MCF 10A (cell line): Measurements from ENCODE around the gene PDLIM7. TPM values are rescaled to one million over a fixed set of nuclear protein-coding genes. Genes with fewer than 3 reads are reported as not detected.
A peak's percentile ranks its signal among the peaks of the same experiment; 100 is the strongest.

Experiments used
- BruUV-seq: library from RNA; stranded (reverse); fragments of 400-500 nt; replicated peaks from 2 replicates; lab custom pipeline; 2021; lab: Mats Ljungman, UMichigan
- CTCF ChIA-PET: fragments of 300-600 bp; sonication (Branson Sonifier 250); formaldehyde crosslinking; extraction: SDS; loops from one replicate; lab custom pipeline; 2021; ENCODE audit warnings: antibody characterized with exemption, inconsistent platforms; lab: Yijun Ruan, JAX
- POLR2A ChIA-PET: fragments of 300-600, 350-650 bp; sonication (Branson Sonifier 250); formaldehyde crosslinking; extraction: SDS; loops from one replicate; lab custom pipeline; 2020; ENCODE audit warnings: antibody characterized with exemption, inconsistent platforms; lab: Yijun Ruan, JAX
- DNase-seq: peaks from one replicate; pipeline ENCODE4 v3.0.0-alpha.2; 2018; ENCODE audit not compliant: unreplicated experiment
- H3K27ac Mint-ChIP-seq: one replicate; pipeline ENCODE4 v1.8.0; 2022; ENCODE audit warnings: mild to moderate bottlenecking, low read depth, mixed read lengths; ENCODE audit not compliant: unreplicated experiment
- H3K27me3 Mint-ChIP-seq: one replicate; pipeline ENCODE4 v1.8.0; 2022; ENCODE audit warnings: mixed read lengths; ENCODE audit not compliant: insufficient read depth, unreplicated experiment
- H3K36me3 Mint-ChIP-seq: one replicate; pipeline ENCODE4 v1.8.0; 2022; ENCODE audit warnings: mild to moderate bottlenecking, moderate library complexity, mixed read lengths; ENCODE audit not compliant: insufficient read depth, unreplicated experiment
- H3K4me1 Mint-ChIP-seq: one replicate; pipeline ENCODE4 v1.8.0; 2022; ENCODE audit warnings: mixed read lengths; ENCODE audit not compliant: insufficient read depth, unreplicated experiment
- H3K4me3 Mint-ChIP-seq: one replicate; pipeline ENCODE4 v1.8.0; 2022; ENCODE audit warnings: mild to moderate bottlenecking, moderate library complexity, mixed read lengths; ENCODE audit not compliant: unreplicated experiment
- H3K9me3 Mint-ChIP-seq: one replicate; pipeline ENCODE4 v1.8.0; 2022; ENCODE audit warnings: mixed read lengths; ENCODE audit not compliant: unreplicated experiment
- CTCF ChIP-seq: fragments of 200-600 bp; IDR thresholded peaks from one replicate; pipeline ENCODE4 v1.8.0; 2022; ENCODE audit warnings: antibody characterized with exemption, mild to moderate bottlenecking; ENCODE audit not compliant: unreplicated experiment
- intact Hi-C: fragments of 100-400 bp; cut with micrococcal nuclease; formaldehyde crosslinking; loops from 2 replicates; pipeline ENCODE4 v1.14.1; 2022
- total RNA-seq: library from RNA; stranded (reverse); gene quantifications from 2 replicates; pipeline ENCODE4 v1.2.3, GENCODE V29; 2022

The PDLIM7 gene
- total RNA-seq, 1 experiment from 2014 or later = 257 TPM

- ChIA-PET POLR2A (no interaction called here), CTCF (interaction anchor here (0.6 to 4.3 kb wide), 2 partner anchors 12 to 21 kb away, joined by 3 to 42 read pairs; no protein-coding TSS in a partner anchor)
- Mint-ChIP-seq H3K9me3 (no peaks in the 10 kb centered on the region), H3K27ac (no peak overlapping the region), H3K27me3 (no peaks in the 10 kb centered on the region), H3K36me3 (peaks cover 68% of the 10 kb centered on the region), H3K4me3 (no peak overlapping the region), H3K4me1 (peaks cover 22% of the 10 kb centered on the region)
- intact Hi-C loops = no loop called here
- DNase-seq = no peak
- no TSS peak for BruUV-seq
- no peak for TF ChIP-seq CTCF
Observed at GRCh38 chr5:177513500-177513899, 16.1 kb upstream of the PDLIM7 start.

- no peak overlapping the region for H3K27ac Mint-ChIP-seq
- CTCF ChIA-PET = interaction anchor here (4.1 kb wide), 1 partner anchor 12 kb away, joined by 51 read pairs; no protein-coding TSS in a partner anchor
- BruUV-seq = no TSS peak
Observed at GRCh38 chr5:177512736-177513380, 15.5 kb upstream of the PDLIM7 start.

GRCh38 chr5:177511796-177512675 is 14.6 kb upstream of the PDLIM7 start:
- H3K36me3 Mint-ChIP-seq = peaks cover 62% of the 10 kb centered on the region
- intact Hi-C loops = no loop called here
- TF ChIP-seq CTCF = no peak
- ChIA-PET CTCF (interaction anchor here (4.1 kb wide), 1 partner anchor 11 kb away, joined by 51 read pairs; no protein-coding TSS in a partner anchor), POLR2A (no interaction called here)
- H3K27ac Mint-ChIP-seq = no peak overlapping the region
- DNase-seq = no peak
- no peaks in the 10 kb centered on the region for H3K9me3 Mint-ChIP-seq
- peaks cover 22% of the 10 kb centered on the region for H3K4me1 Mint-ChIP-seq
- BruUV-seq = TSS peak; percentile 60
- no peaks in the 10 kb centered on the region for H3K27me3 Mint-ChIP-seq
- H3K4me3 Mint-ChIP-seq = no peak overlapping the region

More at GRCh38 chr5:177512736-177513380, 15.5 kb upstream of the PDLIM7 start:
- Mint-ChIP-seq H3K4me1 (peaks cover 22% of the 10 kb centered on the region), H3K27me3 (no peaks in the 10 kb centered on the region), H3K36me3 (peaks cover 68% of the 10 kb centered on the region), H3K9me3 (no peaks in the 10 kb centered on the region), H3K4me3 (no peak overlapping the region)
- intact Hi-C loops = no loop called here
- POLR2A ChIA-PET = no interaction called here
- TF ChIP-seq CTCF = no peak
- DNase-seq = no peak

- no TSS peak for BruUV-seq
- ChIA-PET POLR2A (interaction anchor here (1.4 kb wide), 1 partner anchor 10 kb away, joined by 4 read pairs; no protein-coding TSS in a partner anchor), CTCF (interaction anchor here (4.1 kb wide), 1 partner anchor 10 kb away, joined by 51 read pairs; no protein-coding TSS in a partner anchor)
- Mint-ChIP-seq H3K9me3 (no peaks in the 10 kb centered on the region), H3K27ac (no peak overlapping the region), H3K4me1 (peaks cover 16% of the 10 kb centered on the region), H3K4me3 (no peak overlapping the region), H3K36me3 (peaks cover 58% of the 10 kb centered on the region), H3K27me3 (no peaks in the 10 kb centered on the region)
- DNase-seq = no peak
- intact Hi-C loops = no loop called here
- no peak for TF ChIP-seq CTCF
Observed at GRCh38 chr5:177511181-177511580, 13.8 kb upstream of the PDLIM7 start.
